ENCODE measurements around the gene SERF1B. TPM values are rescaled to one million over a fixed set of nuclear protein-coding genes. Genes with fewer than 3 reads are reported as not detected.

SERF1B gene
- polyA plus RNA-seq, 3 donors = 83.6 to 92.7 (median 91.3) TPM

Other genes with a start within 250 kb of the SERF1B start
- 10 to 100 TPM; 34.5 to 65.7 (median 52.5) TPM for gene SMN2, start 24.4 kb downstream of the SERF1B start, polyA plus RNA-seq (ENCODE audit: insufficient read length in 3 of 3)

Measured in renal pelvis (tissue), 3 donors.